SK-N-SH (cell line): ENCODE data around the gene MED6. TPM values are rescaled to one million over a fixed set of nuclear protein-coding genes. Genes with fewer than 3 reads are reported as not detected.

Source experiments
- CTCF ChIA-PET: fragments of 300-600, 350-600 bp; formaldehyde crosslinking; extraction: SDS; loops from one replicate; lab custom pipeline; 2021; lab: Yijun Ruan, JAX
- POLR2A ChIA-PET: fragments of 350-600 bp; sonication (Branson Sonifier 250); formaldehyde crosslinking; extraction: SDS; loops from one replicate; lab custom pipeline; 2020; ENCODE audit warnings: antibody characterized with exemption, inconsistent platforms; lab: Yijun Ruan, JAX
- DNase-seq: peaks from one replicate; pipeline ENCODE4 v3.0.0; 2012
- H2AFZ ChIP-seq: fragments of 200-600 bp; sonication (generic); 2 replicates; pipeline ENCODE4 v1.8.1; 2016; ENCODE audit warnings: antibody characterized with exemption, mild to moderate bottlenecking, low read depth
- H3F3A ChIP-seq: fragments of 200-600 bp; sonication (generic); replicated peaks from 2 replicates; pipeline ENCODE3; 2016; ENCODE audit warnings: antibody characterized with exemption, mild to moderate bottlenecking; ENCODE audit not compliant: insufficient read depth
- H3K27ac ChIP-seq, 2 experiments: fragments of 200-500 bp in 1 of 2; fragments of 200-600 bp in 1 of 2; sonication (Bioruptor generic) in 1 of 2; sonication (generic), shearing (Covaris generic) in 1 of 2; 2 replicates each; pipeline versions ENCODE4 v1.5.1 to v1.6.1; 2014 to 2016; ENCODE audit warnings: low read depth in 2 of 2, inconsistent platforms in 1 of 2, low read length in 1 of 2, mild to moderate bottlenecking in 1 of 2, mixed read lengths in 1 of 2
- H3K27me3 ChIP-seq: fragments of 200-600 bp; sonication (generic), shearing (Covaris generic); 2 replicates; pipeline ENCODE4 v1.6.1; 2016; ENCODE audit warnings: mixed run types; ENCODE audit not compliant: insufficient read depth
- H3K36me3 ChIP-seq, 2 experiments: fragments of 200-500 bp in 1 of 2; fragments of 200-600 bp in 1 of 2; sonication (Bioruptor generic) in 1 of 2; sonication (generic) in 1 of 2; replicated peaks in 1 of 2; 2 replicates each; pipeline versions ENCODE3 to v1.5.1; 2014 to 2016; ENCODE audit warnings: low read length in 1 of 2, mild to moderate bottlenecking in 1 of 2; ENCODE audit not compliant: insufficient read depth in 2 of 2, control insufficient read depth in 1 of 2
- H3K4me1 ChIP-seq, 2 experiments: fragments of 200-500 bp in 1 of 2; fragments of 200-600 bp in 1 of 2; sonication (Bioruptor generic) in 1 of 2; sonication (generic), shearing (Covaris generic) in 1 of 2; 2 replicates each; pipeline versions ENCODE4 v1.5.1 to v1.6.1; 2014 to 2016; ENCODE audit warnings: low read depth in 1 of 2, low read length in 1 of 2, mixed run types in 1 of 2; ENCODE audit not compliant: insufficient read depth in 2 of 2, control insufficient read depth in 1 of 2
- H3K4me2 ChIP-seq: fragments of 200-600 bp; sonication (generic), shearing (Covaris generic); 2 replicates; pipeline ENCODE4 v1.6.1; 2017; ENCODE audit warnings: mixed run types
- H3K4me3 ChIP-seq, 2 experiments: fragments of 200-500 bp in 1 of 2; fragments of 200-600 bp in 1 of 2; sonication (Bioruptor generic) in 1 of 2; sonication (generic), shearing (Covaris generic) in 1 of 2; 2 replicates each; pipeline versions ENCODE4 v1.5.1 to v1.8.1; 2014 to 2016; ENCODE audit warnings: low read depth in 2 of 2, inconsistent platforms in 1 of 2, low read length in 1 of 2, mild to moderate bottlenecking in 1 of 2, mixed read lengths in 1 of 2, moderate library complexity in 1 of 2
- H3K79me2 ChIP-seq: fragments of 200-600 bp; sonication (generic); 2 replicates; pipeline ENCODE4 v1.8.1; 2017; ENCODE audit warnings: mild to moderate bottlenecking; ENCODE audit not compliant: insufficient read depth
- H3K9ac ChIP-seq: fragments of 200-600 bp; sonication (generic); 2 replicates; pipeline ENCODE4 v1.6.1; 2017; ENCODE audit warnings: mixed run types
- H3K9me2 ChIP-seq: fragments of 200-600 bp; sonication (generic); 2 replicates; pipeline ENCODE4 v1.6.1; 2017; ENCODE audit warnings: mixed run types
- H3K9me3 ChIP-seq: fragments of 200-600 bp; sonication (generic); 2 replicates; pipeline ENCODE4 v1.6.1; 2017; ENCODE audit warnings: mixed run types, mild to moderate bottlenecking, moderate library complexity
- H4K20me1 ChIP-seq: fragments of 200-600 bp; sonication (generic); 2 replicates; pipeline ENCODE4 v1.6.1; 2017; ENCODE audit warnings: mild to moderate bottlenecking, mixed run types; ENCODE audit not compliant: insufficient read depth
- EZH2phosphoT487 ChIP-seq: fragments of 200-600 bp; sonication (generic); IDR thresholded peaks from 2 replicates; pipeline ENCODE4 v1.6.1; 2017; ENCODE audit warnings: low read depth, mixed run types, mild to moderate bottlenecking, antibody characterized with exemption, moderate library complexity, borderline replicate concordance
- JUND ChIP-seq: IDR thresholded peaks from 2 replicates; pipeline ENCODE4 v1.4.0; 2012
- MEF2A ChIP-seq: IDR thresholded peaks from 2 replicates; pipeline ENCODE4 v1.4.0; 2012; ENCODE audit warnings: low read depth, borderline replicate concordance
- NFIC ChIP-seq: IDR thresholded peaks from 2 replicates; pipeline ENCODE4 v1.4.0; 2012; ENCODE audit warnings: borderline replicate concordance
- RFX5 ChIP-seq: IDR thresholded peaks from 2 replicates; pipeline ENCODE4 v1.6.1; 2012; ENCODE audit warnings: mild to moderate bottlenecking, improper control_type of control experiment, low read length
- polyA plus RNA-seq, 3 experiments: library from polyadenylated mRNA; depleted of rRNA; stranded (reverse); fragments of >200 nt; gene quantifications; 2 replicates each; pipeline ENCODE4 v1.2.3, GENCODE V29; 2012
- TF ChIP-seq, protein P1 (sequence below): IDR thresholded peaks from 2 replicates; pipeline ENCODE4 v1.6.1; 2012; ENCODE audit warnings: mild to moderate bottlenecking, low read depth, low read length, moderate library complexity
- TF ChIP-seq, protein P2 (sequence below): IDR thresholded peaks from 2 replicates; pipeline ENCODE4; 2012
- TF ChIP-seq, protein P3 (sequence below): fragments of 200-600 bp; sonication (generic); IDR thresholded peaks from 2 replicates; pipeline ENCODE4 v1.6.1; 2017; ENCODE audit warnings: antibody characterized with exemption, mild to moderate bottlenecking, moderate library complexity

MED6 gene
- polyA plus RNA-seq, 1 of the 3 experiments (the other 2 are of a cell fraction): 24.2 TPM

DNA sequence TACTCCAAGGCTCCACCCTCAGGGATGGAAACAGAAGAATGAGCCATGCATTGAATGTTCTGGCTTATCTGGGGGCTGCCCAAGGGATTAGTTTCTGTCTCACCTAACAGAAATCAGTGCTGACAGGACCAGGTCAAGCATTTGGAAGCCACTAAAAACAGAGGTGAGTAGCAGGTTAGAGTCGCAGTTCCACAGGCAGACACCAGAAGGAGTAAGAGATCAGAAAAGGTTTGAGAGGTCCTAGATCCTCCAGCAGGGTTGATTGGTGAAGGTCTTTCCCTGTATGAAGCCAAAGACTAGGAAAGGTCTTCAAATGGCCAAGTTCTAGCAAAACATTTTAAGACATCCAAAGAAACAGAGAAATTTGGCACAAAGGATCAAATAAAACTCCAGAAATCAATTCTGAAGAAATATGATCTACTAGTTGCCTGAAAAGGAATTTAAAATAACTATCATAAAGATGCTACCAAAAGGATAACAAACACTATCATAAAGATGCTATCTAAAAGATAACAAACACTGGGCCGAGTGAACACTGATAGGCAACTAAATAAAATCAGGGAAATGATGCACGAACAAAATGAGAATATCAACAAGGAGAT, 21.8 kb upstream of the MED6 start (continued):
- TF ChIP-seq, protein P1, sequence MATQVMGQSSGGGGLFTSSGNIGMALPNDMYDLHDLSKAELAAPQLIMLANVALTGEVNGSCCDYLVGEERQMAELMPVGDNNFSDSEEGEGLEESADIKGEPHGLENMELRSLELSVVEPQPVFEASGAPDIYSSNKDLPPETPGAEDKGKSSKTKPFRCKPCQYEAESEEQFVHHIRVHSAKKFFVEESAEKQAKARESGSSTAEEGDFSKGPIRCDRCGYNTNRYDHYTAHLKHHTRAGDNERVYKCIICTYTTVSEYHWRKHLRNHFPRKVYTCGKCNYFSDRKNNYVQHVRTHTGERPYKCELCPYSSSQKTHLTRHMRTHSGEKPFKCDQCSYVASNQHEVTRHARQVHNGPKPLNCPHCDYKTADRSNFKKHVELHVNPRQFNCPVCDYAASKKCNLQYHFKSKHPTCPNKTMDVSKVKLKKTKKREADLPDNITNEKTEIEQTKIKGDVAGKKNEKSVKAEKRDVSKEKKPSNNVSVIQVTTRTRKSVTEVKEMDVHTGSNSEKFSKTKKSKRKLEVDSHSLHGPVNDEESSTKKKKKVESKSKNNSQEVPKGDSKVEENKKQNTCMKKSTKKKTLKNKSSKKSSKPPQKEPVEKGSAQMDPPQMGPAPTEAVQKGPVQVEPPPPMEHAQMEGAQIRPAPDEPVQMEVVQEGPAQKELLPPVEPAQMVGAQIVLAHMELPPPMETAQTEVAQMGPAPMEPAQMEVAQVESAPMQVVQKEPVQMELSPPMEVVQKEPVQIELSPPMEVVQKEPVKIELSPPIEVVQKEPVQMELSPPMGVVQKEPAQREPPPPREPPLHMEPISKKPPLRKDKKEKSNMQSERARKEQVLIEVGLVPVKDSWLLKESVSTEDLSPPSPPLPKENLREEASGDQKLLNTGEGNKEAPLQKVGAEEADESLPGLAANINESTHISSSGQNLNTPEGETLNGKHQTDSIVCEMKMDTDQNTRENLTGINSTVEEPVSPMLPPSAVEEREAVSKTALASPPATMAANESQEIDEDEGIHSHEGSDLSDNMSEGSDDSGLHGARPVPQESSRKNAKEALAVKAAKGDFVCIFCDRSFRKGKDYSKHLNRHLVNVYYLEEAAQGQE: no peak
- TF ChIP-seq MEF2A (no peak), RFX5 (no peak)

DNA sequence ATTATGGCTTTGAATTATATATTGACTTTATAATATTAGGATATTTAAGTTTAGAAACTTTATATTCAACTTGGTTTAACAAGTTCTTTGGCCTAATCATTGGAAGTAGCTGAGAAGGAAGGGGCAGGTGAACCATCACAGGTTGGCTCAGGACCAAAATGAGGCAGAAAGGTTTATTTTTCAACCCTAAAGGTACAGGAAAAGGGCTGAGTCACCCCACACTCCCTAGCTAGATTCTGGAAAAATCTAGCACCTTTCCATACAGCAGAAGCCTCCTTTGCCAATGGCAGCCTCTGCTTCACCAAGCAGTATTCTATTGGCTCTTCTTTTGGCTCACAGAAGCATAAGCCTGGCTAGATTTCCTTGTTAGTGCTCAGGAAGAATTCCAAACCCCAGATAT, 19.3 kb upstream of the MED6 start:
- Histone ChIP-seq H3K27ac (no peak overlapping the region), H3K36me3 (no peaks in the 10 kb centered on the region), H3K27me3 (no peaks in the 10 kb centered on the region), H3K9ac (no peak overlapping the region), H3K4me1 (no peaks in the 10 kb centered on the region), H4K20me1 (no peaks in the 10 kb centered on the region), H3K9me3 (no peaks in the 10 kb centered on the region), H3F3A (no peaks in the 10 kb centered on the region), H3K79me2 (no peaks in the 10 kb centered on the region), H2AFZ (no peak overlapping the region), H3K4me3 (no peak overlapping the region), H3K9me2 (no peaks in the 10 kb centered on the region), H3K4me2 (no peak overlapping the region)
- ChIA-PET CTCF (interaction anchor here (1.2 to 3.2 kb wide), 2 partner anchors 11 to 198 kb away, joined by 3 to 15 read pairs; no protein-coding TSS in a partner anchor), POLR2A (no interaction called here)
- TF ChIP-seq, protein P2, sequence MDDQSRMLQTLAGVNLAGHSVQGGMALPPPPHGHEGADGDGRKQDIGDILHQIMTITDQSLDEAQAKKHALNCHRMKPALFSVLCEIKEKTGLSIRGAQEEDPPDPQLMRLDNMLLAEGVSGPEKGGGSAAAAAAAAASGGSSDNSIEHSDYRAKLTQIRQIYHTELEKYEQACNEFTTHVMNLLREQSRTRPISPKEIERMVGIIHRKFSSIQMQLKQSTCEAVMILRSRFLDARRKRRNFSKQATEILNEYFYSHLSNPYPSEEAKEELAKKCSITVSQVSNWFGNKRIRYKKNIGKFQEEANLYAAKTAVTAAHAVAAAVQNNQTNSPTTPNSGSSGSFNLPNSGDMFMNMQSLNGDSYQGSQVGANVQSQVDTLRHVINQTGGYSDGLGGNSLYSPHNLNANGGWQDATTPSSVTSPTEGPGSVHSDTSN: no peak
- TF ChIP-seq JUND (no peak), EZH2phosphoT487 (no peak), NFIC (no peak)
- TF ChIP-seq, protein P3, sequence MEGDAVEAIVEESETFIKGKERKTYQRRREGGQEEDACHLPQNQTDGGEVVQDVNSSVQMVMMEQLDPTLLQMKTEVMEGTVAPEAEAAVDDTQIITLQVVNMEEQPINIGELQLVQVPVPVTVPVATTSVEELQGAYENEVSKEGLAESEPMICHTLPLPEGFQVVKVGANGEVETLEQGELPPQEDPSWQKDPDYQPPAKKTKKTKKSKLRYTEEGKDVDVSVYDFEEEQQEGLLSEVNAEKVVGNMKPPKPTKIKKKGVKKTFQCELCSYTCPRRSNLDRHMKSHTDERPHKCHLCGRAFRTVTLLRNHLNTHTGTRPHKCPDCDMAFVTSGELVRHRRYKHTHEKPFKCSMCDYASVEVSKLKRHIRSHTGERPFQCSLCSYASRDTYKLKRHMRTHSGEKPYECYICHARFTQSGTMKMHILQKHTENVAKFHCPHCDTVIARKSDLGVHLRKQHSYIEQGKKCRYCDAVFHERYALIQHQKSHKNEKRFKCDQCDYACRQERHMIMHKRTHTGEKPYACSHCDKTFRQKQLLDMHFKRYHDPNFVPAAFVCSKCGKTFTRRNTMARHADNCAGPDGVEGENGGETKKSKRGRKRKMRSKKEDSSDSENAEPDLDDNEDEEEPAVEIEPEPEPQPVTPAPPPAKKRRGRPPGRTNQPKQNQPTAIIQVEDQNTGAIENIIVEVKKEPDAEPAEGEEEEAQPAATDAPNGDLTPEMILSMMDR: no peak
- no peak for DNase-seq
